ENCODE results near the gene CATSPERE.

Gene CATSPERE, protein sequence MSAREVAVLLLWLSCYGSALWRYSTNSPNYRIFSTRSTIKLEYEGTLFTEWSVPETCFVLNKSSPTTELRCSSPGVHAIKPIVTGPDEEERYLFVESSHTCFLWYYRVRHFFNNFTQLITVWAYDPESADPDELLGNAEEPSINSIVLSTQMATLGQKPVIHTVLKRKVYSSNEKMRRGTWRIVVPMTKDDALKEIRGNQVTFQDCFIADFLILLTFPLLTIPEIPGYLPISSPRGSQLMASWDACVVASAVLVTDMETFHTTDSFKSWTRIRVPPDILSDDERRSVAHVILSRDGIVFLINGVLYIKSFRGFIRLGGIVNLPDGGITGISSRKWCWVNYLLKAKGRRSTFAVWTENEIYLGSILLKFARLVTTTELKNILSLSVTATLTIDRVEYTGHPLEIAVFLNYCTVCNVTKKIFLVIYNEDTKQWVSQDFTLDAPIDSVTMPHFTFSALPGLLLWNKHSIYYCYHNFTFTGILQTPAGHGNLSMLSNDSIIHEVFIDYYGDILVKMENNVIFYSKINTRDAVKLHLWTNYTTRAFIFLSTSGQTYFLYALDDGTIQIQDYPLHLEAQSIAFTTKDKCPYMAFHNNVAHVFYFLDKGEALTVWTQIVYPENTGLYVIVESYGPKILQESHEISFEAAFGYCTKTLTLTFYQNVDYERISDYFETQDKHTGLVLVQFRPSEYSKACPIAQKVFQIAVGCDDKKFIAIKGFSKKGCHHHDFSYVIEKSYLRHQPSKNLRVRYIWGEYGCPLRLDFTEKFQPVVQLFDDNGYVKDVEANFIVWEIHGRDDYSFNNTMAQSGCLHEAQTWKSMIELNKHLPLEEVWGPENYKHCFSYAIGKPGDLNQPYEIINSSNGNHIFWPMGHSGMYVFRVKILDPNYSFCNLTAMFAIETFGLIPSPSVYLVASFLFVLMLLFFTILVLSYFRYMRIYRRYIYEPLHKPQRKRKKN

DNA sequence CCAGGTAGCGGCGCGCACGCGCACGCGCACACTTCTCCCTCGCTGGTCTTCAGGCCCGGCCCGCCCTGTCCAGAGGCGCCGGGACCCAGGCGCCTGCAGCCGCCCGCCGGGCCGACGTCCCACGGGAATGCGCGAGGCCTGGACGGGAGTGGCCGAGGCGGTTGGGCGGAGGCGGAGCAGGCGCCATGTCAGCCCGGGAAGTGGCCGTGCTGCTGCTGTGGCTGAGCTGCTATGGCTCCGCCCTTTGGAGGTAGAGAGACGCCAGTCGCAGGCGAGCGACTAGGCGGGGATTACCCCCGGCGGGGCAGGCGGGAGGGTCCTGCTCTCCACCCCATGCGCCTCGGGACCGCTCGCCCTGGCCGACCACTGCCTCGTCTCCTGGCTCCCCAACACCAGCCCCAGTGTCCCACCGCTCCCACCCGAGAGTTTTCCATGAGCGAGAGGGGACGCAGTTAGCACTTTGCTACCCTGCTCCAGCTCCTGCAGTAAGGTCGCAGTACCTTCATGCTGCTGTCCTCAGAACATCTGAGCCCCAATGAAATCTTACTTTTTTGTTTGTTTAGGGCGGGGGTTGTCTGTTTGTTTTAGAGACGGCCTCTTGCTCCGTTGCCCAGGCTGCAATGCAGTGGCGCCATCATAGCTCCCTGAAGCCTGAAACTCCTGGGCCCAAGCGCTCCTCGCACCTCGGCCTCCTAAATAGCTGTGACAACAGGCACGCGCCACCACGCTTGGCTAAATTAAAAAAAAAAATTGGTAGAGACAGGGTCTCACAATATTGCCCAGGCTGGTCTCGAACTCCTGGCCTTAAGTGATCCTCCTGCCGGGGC is at the start of gene CATSPERE:
TSS of gene CATSPERE (plus strand) at position 29 of the 827 bp plus-strand sequence. CDS start at position 186, 157 bp downstream.
- peak; percentile 57 for DNase-seq (ENCODE audit: low read depth)

DNA sequence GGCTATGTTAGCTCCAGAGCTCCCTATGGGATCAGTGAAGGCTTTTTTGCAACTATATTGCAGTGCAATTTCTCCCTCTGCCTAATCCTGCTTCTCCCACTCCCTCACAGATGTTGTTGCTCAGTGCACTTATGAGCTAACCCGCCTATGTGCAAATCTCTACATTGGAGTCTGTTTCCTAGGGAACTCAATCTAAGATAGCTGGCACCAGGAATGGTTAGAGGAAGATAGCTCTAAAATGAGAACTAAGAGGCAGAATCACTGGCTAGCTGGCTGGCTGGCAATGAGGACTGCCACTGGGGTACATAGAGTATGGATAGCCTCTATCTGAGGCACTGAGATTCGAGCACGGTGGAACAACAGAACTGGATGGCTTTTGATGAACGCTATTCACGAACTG is 48.9 kb upstream of the CATSPERE start:
- DNase-seq (ENCODE audit: low read depth): no peak

DNA sequence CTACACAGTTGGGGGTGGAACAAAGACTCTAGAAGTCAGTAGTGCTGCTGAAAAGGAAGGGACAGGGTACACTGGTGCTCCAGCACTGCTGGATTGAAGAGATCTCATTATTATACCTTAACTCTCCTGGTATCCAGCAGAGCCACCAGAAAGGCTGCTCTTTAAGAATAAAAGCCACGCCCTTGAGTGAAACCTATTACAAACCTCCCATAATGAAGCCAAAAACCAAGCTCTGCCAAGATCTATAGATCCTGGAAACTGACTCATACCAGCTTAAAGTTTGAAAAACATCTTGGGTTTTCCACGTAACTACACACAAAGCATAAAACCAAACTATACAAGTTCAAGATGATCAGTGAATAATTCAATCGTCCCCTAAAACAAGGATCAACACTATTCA is 47.3 kb upstream of the CATSPERE start:
- DNase-seq (ENCODE audit: low read depth): no peak

DNA sequence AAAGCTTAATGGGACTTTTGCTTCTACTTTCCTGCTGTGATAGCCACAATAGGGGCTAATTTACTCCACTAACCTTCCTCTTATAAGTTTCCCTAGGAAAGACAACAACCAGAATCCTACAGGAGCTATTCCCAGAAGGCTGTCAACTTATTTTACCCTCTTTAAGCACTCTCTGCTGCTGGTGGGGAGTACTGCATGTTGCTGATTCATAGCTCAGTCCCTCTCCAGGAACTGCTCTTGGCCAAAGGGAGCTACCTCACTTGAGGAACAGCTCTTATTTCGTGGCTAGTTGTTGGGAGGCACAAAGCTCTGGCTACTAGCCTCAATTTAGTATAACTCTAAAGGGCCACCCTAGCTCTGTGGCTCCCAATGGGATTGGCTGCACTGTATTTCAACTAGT is 46.5 kb upstream of the CATSPERE start:
- DNase-seq (ENCODE audit: low read depth): no peak

DNA sequence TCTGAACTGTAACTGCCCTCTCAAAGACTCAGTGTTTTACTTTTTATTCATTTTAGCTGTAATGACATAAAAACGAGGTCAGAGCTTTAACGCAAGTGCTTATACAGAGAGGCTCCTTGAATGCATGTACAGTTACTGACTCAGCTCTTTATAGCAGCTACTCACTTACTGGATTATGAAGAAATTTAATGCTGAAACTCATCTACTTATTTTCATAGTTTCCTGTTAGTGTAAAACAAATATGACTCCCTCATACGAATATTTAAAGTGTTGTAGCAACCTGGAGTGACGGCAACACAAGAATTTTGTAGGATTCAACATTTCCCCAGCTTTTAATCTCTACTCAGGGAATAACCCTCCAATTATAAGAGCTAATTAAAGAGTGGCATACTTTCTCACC is 42.0 kb upstream of the CATSPERE start:
- DNase-seq (ENCODE audit: low read depth): no peak

DNA sequence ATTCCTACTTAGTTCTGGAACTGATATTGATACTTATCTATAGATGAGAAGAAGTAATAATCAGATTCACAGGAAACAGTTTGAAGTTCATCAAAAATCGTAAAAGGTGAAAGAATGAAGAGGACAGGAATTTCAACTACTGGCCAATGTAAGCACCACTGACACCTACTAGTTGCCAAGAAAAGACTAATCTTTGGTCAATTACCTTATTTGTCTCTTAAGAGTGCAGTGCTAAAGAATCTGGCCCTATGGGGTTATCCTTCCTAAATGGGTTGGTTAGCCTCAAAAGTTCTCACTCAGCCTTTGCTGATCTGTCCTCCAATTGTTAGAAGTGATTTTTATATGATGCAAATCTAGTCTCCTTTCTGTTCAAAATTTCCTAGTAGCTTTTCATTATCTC is 38.9 kb upstream of the CATSPERE start:
- DNase-seq (ENCODE audit: low read depth): no peak

DNA sequence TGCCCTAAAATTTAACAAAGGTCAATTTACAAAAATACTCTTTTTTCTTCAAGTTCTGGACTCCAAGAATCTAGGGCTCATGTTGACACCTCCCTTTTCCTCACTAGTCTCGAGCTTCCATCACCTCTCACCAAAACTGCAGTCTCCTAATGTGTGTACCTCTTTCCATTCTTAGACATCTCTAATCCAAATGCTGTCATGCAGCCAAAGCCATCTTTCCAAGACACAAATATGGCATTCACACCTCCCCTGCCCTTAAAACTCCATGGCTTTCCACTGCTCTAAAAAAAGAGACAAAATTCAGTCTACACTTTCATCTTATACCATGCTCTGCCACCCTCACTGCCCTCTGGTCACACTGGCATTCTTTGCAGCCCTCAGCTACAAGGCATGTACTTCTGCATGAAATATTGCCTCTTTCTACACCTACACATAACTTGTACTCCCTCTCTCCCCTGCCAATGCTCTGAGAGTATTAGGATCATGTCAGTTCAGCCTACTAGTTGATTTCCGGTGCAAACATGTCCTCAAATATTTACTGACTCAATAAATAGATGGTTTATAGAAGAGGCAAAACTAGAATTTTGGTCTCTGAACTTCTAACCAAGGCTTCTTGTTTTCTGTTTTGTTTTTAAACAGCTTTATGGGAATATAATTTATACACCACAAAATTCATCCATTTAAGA is 36.3 kb upstream of the CATSPERE start:
- DNase-seq (ENCODE audit: low read depth): no peak

DNA sequence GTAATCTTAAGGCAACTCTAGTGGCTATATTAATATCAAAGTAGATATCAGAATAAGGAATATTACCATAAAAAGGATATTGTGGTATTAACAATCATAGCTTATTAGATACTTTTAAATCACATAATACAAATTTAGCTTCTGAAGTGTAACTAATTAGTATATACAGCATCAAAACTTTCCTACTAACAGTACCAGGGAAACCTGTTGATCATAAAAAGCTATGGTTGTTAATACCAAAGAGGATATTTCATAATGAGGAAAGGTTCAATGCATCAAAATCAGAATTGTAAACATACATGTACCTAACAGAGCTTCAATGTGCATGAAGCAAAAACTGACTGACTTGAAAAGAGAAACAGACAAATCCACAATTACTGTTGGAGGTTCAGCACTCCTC is 33.4 kb upstream of the CATSPERE start:
- DNase-seq (ENCODE audit: low read depth): no peak

DNA sequence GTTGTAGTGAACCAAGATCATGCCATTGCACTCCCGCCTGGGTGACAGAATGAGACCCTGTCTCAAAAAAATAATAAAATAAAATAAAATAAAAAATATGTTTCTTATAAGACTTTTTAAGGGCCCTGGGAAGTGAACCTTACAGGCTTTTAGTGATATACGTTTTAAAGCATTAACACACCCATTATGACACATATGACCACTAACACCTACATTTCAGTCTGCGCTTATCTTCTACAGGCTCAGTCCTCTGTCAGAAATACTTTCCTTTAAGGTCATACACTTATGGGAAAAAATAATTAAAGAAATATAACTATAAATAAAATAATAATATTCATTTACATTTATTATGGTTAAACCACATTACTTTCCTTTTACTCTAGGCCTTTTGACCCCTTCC is 31.3 kb upstream of the CATSPERE start:
- no peak for DNase-seq (ENCODE audit: low read depth)

DNA sequence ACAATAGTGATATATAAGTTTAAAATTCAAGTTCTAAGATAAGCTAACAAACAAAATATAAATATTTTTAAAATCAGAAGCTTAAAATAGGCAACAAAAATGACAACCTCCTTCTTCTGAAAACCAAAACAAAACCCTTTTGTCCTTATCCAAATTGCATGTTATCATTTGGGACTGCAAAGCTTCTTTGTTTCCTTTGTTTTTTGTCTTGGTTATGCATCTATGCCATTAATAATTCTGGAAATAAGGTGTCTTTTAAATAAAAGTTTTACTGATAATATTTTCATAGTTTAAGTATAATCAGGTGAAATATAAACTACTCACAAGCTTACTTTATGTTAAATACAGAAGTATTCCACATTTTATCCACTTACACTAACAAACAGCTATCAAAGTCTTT is 29.9 kb upstream of the CATSPERE start:
- DNase-seq (ENCODE audit: low read depth): no peak

DNA sequence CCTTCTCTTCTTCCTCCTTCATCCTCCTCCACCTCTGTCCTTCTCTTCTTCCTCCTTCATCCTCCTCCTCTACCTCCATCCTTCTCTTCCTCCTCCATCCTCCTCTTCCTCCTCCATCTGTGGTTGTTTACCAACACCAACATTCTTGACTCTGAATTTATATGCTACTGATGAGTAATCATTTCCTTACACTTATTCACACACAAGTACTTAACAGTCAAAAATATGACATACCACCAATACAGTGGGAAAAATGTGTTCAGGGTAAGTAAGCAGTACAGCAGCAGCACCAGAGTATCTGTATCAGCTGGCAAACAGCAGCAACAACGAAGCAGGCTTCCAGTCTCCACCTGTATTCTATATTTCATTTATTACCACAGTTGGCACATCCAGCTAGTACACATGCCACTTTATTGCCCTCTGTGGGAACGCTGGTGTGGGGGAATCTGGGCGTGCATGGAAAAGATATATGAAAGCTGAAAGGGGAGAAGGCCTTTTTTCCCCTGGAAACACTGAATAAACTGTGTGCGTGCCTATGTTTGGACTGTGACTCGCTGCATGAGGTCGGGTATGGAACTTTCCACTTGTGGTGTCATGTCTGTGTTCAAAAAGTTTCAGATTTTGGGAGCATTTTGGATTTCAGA is 25.4 kb upstream of the CATSPERE start:
- DNase-seq (ENCODE audit: low read depth): peak; percentile 2

DNA sequence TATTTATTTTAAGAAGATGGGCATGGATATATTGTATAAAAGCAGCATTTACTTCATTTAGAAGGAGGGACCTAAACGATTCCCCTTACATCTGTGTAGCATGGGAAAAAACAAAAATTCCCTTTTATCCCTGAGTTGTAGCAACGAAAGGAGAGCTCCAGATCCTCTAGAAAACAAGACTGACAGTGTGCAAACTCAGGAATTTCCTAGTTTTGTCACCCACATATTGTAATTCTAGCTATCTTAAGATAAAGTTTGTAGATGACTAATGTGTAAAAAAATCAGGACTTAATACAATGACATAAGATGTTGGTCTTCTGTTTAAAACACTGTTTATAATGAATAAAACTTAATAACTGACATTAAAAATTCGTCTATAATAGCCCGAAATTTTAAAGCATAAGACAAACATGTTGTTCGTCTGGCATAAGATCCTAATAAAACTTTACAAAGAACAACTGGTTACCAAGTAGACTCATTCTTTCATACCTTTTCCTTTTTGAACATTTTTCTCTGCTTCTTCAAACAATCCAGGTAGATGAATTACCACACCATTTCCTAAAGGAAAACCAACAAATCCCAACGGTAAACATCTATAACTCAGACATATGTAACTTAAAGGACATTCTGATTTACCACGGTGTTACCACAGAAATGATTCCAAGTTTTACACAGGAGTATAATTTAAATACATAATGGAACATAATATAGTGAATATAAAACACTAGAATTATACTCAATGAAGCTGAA is 24.6 kb upstream of the CATSPERE start:
- no peak for DNase-seq (ENCODE audit: low read depth)

DNA sequence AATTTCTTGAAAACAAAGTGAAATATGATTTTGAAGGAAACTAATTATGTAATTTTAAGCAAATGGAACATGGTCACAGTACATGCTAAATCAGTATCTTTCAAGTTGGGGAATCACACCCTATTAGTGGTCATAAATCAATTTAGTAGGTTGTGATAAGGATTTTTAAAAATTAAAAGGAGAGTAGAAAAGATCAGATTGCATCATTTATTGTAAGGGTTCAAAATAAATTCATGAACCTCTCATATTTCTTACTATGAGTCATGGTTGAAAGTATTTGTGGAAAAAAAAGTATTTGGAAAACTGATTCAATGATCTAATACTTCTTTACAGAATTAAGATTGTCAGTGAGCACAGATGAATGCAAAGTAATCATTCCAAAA is 24.0 kb upstream of the CATSPERE start:
- no peak for DNase-seq (ENCODE audit: low read depth)

DNA sequence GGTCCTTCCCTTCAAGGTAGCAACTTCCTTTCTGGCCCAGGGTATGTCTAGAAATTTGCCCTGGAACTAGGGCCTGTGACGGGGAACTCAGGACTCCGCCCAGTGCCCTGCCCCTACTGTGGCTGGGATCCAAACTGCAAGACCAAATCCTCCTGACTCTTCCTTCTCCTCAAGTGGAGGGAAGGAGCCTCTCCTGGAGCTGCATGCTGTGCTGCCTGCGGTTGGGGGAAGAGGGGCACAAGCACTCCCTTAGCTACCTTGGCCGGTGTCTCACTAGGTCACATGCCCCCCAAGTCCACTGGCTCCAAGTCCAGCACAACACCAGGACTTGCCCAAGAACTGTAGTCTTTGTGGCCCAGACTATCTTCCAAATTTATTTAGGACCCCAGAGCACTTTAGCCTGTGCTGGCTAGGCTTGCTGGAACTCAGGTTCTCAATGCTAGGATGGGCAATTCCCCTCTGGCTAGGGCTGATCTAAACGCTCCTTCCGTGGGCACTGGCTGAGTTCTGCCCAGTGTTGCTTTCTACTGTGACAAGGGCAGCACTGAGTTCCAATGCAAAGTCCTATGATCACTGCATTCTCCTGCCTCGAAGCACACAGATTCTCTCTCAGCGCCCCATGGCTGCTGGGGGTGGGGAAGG is 21.6 kb upstream of the CATSPERE start:
- no peak for DNase-seq (ENCODE audit: low read depth)

DNA sequence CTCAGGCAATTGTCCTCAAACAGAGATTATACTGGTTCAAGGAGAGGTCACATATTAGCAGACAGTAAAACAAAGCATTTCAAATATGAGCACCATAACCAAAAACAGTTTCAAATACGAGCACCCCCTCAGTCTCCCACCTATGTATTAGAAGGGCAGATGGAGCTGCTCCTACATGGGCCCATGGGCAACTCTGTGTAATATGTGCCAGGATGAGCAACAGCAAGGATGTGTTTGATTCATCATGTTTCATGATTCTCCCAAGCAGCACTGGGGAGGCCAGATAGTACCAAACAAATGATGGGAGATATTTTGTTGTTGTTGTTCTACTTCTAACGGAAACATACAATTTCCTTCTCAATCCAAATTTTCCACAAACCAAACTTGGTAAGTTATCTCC is 18.2 kb upstream of the CATSPERE start:
- DNase-seq (ENCODE audit: low read depth): no peak

DNA sequence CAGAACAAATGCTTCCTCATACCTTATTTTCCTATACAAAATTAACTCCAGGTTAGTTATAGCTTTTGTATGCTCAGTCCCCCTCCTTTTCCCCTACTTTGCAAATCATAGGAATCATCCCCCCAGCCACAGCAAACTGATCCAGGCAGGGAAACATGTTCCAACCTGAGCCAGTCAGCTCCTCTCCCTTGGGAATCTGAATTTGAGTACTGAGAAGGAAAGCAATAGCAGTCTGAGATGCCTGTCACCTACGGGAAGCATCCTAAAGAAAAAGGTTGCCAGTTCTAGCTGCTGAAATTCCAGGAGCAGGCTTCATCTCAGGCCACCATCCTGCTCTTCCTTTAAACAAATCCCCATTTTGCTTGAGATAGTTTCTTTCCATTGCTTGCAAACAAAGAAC is 16.2 kb upstream of the CATSPERE start:
- no peak for DNase-seq (ENCODE audit: low read depth)

DNA sequence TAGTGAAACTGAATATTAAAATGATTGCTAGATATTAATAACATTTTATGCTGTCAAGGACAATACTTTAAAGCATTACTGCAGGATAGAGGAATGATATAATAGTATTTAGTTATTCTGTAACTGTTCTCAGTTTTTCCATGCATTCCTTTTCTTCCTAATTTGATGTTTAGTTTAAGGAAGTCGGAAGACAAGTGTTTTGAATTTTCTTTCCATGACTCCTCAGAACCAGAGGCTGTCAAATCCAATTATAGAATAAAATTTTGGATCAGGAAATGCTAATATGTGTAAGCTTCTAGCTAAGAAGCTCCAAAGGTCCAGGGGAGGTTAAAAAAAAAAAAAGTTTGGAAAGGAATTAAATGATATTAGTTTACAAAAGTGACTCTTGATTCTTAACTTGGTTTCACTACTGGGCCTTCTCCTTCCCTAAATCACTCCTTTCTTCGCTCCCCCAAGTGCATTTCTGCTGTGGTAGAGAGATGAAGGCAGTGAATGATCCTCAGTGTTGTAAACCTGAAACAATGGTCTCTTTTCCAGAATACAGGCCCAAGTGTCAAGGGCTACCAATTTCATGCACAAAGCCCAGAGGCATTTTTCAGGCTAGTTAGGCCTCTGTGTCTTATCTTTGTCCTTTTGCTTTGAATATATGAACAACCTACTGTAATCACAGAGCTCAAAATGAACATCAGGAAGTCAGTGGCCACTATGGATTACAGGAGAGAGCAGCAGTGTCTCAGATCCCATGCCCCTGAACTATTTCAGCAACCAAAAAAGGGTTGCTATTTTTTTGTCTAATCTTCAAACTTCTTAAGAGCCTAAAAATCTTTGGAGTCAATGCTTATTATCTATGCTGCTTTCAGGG is 15.5 kb upstream of the CATSPERE start:
- DNase-seq (ENCODE audit: low read depth): no peak

DNA sequence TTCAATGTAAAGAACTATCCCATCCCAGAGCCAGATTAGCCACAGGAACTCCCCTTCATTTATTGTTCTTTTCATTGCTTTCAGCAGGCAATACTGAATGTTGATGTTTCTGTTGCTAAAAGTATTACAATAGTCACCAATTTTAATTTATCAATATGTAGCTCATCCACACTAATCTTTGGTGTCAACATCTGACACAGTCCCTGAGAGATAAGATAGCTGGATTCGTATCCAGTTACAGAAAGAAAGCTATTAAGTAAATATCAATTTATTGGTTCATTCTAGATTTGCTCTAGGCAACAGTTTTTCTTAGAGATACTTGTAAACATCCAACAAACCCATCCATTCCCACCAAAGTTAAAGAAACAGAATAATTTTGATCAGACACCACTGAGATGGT is 14.0 kb upstream of the CATSPERE start:
- DNase-seq (ENCODE audit: low read depth): no peak

DNA sequence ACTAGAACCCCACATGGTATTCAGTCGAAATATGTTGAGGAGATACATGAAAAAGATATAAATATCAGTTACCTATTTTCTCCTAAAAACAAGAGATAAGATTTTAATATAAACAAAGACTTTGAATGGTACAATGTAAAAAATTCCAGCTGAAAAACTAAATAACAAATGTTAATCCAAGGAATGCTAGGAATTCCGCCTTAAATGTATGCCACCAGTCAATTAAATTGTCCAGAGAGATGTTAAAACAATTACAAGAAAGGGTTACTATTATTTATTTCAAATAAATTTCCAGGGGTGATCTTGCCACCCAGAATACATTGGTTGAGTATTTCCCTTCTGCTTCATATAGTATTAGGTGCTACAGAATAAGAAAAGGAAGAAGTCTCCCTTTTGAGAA is 13.5 kb upstream of the CATSPERE start:
- no peak for DNase-seq (ENCODE audit: low read depth)

Measured in stimulated activated CD4-positive, alpha-beta T cell treated with anti-CD3 and anti-CD28 coated beads, Interleukin-2, amount 100 ng/mL, for 4 hours (primary cell).